GM12878 (cell line): ENCODE data around the gene PRM1. TPM values are rescaled to one million over a fixed set of nuclear protein-coding genes. Genes with fewer than 3 reads are reported as not detected.

Experiments used
- ATAC-seq: fragments of 200-7000 bp; cut with Tn5 transposase; 3 replicates; pipeline ENCODE4 v1.9.1; 2020; ENCODE audit warnings: mild to moderate bottlenecking, moderate library complexity
- BruUV-seq: library from RNA; stranded (reverse); fragments of 400-500 nt; replicated peaks from 2 replicates; lab custom pipeline; 2021; lab: Mats Ljungman, UMichigan
- CTCF ChIA-PET: fragments of 300-600 bp; sonication (Branson Sonifier 250); formaldehyde crosslinking; extraction: SDS; loops from one replicate; lab custom pipeline; 2021; ENCODE audit warnings: inconsistent platforms; lab: Yijun Ruan, JAX
- POLR2A ChIA-PET: fragments of 350-600 bp; formaldehyde crosslinking; extraction: SDS; loops from one replicate; lab custom pipeline; 2021; ENCODE audit warnings: inconsistent platforms; lab: Charles Lee
- RAD21 ChIA-PET: fragments of 300-600 bp; sonication (Branson Sonifier 250); formaldehyde crosslinking; loops from one replicate; lab custom pipeline; 2023; ENCODE audit warnings: antibody characterized with exemption; ENCODE audit not compliant: unreplicated experiment; lab: Charles Lee
- SMC1A ChIA-PET: fragments of 300-600 bp; sonication (Branson Sonifier 250); formaldehyde crosslinking; loops from one replicate; lab custom pipeline; 2023; ENCODE audit not compliant: unreplicated experiment, uncharacterized antibody; lab: Charles Lee
- DNase-seq: peaks from one replicate; pipeline ENCODE4 v3.0.0-alpha.2; 2011; ENCODE audit warnings: low read depth, low spot score
- FAIRE-seq: peaks from 3 replicates; lab custom pipeline; 2011; peaks lifted over from hg19 to GRCh38; lab: Jason Lieb, UNC
- H2AFZ ChIP-seq: 2 replicates; pipeline ENCODE4 v1.6.0; 2011; ENCODE audit warnings: low read depth, low read length, control low read depth; ENCODE audit not compliant: control insufficient read depth
- H3K27ac ChIP-seq: 2 replicates; pipeline ENCODE4 v1.5.1; 2011; ENCODE audit warnings: control low read depth; ENCODE audit not compliant: control insufficient read depth, insufficient read depth
- H3K27me3 ChIP-seq, 2 experiments: replicated peaks in 1 of 2; 2 replicates each; pipeline versions ENCODE4 v1.6.0 to v1.6.1; 2011; ENCODE audit warnings: low read length in 1 of 2; ENCODE audit not compliant: control insufficient read depth in 2 of 2, insufficient read depth in 2 of 2
- H3K36me3 ChIP-seq, 2 experiments: 2 replicates each; pipeline ENCODE4 v1.5.1; 2011; ENCODE audit warnings: low read length in 1 of 2; ENCODE audit not compliant: control insufficient read depth in 2 of 2, insufficient read depth in 2 of 2
- H3K4me1 ChIP-seq: 2 replicates; pipeline ENCODE4 v1.6.1; 2011; ENCODE audit warnings: mild to moderate bottlenecking, low read length, moderate library complexity, mixed read lengths; ENCODE audit not compliant: control insufficient read depth, insufficient read depth
- H3K4me2 ChIP-seq: 2 replicates; pipeline ENCODE4 v1.6.0; 2011; ENCODE audit warnings: control low read depth; ENCODE audit not compliant: control insufficient read depth, insufficient read depth
- H3K4me3 ChIP-seq: fragments of 200-600 bp; sonication (generic); 2 replicates; pipeline ENCODE4 v1.5.1; 2016
- H3K79me2 ChIP-seq: 2 replicates; pipeline ENCODE4 v1.6.0; 2011; ENCODE audit warnings: low read length; ENCODE audit not compliant: control insufficient read depth, insufficient read depth
- H3K9ac ChIP-seq: 2 replicates; pipeline ENCODE4 v1.8.0; 2011; ENCODE audit warnings: low read length, control low read depth, mixed read lengths; ENCODE audit not compliant: control insufficient read depth, insufficient read depth
- H3K9me3 ChIP-seq: replicated peaks from 3 replicates; pipeline ENCODE4 v1.5.1; 2011; ENCODE audit warnings: mild to moderate bottlenecking, low read length; ENCODE audit not compliant: control insufficient read depth, insufficient read depth
- H4K20me1 ChIP-seq: 2 replicates; pipeline ENCODE4 v1.6.0; 2011; ENCODE audit not compliant: control insufficient read depth, insufficient read depth
- NR2F1 ChIP-seq: fragments of 450-650 bp; conservative IDR thresholded peaks from 2 replicates; pipeline ENCODE4 v1.6.1; 2017; ENCODE audit warnings: mild to moderate bottlenecking
- TCF3 ChIP-seq: IDR thresholded peaks from 2 replicates; pipeline ENCODE4 v1.6.1; 2012; ENCODE audit warnings: low read depth, mild to moderate bottlenecking, low read length, borderline replicate concordance; ENCODE audit not compliant: insufficient read depth
- WGBS: methylation state at CpG from one replicate; pipeline ENCODE4 v1.1.6; 2016; ENCODE audit warnings: low lambda C conversion rate; ENCODE audit not compliant: insufficient replicate concordance, insufficient coverage; ENCODE audit errors: missing lambda C conversion rate; 5-methylcytosine and 5-hydroxymethylcytosine counted together
- in situ Hi-C: fragments of 300-500 bp; cut with MboI; formaldehyde crosslinking; loops from 9 replicates; pipeline ENCODE4 v1.14.3; 2018; ENCODE audit warnings: mixed read lengths
- intact Hi-C: fragments of 100-400 bp; cut with micrococcal nuclease; formaldehyde crosslinking; loops from one replicate; pipeline ENCODE4 v1.14.2; 2022; ENCODE audit not compliant: unreplicated experiment
- polyA plus RNA-seq, 11 experiments: library from polyadenylated mRNA; depleted of rRNA in 4 of 11; unstranded in 6 of 11; stranded (reverse) in 5 of 11; fragments of >200 nt; fragmentation: Nextera tagmentation in 4 of 11; fragmentation: Illumina TruSeq in 1 of 11; extraction: Ambion mirVana in 4 of 11; extraction: Trizol in 1 of 11; gene quantifications; 1 replicate in 1 of 11; 2 replicates in 10 of 11; pipeline versions ENCODE4 v1.2.1 to v1.2.3, GENCODE V29; 2011 to 2016; ENCODE audit warnings: inconsistent platforms in 2 of 11, missing spikeins in 2 of 11, low read depth in 1 of 11
- total RNA-seq, 4 experiments: library from RNA; depleted of rRNA in 3 of 4; stranded (reverse); fragments of >200 nt in 3 of 4; fragmentation: Illumina TruSeq in 1 of 4; extraction: Trizol in 1 of 4; gene quantifications; 2 replicates each; pipeline versions ENCODE4 v1.2.1 to v1.2.3, GENCODE V29; 2013 to 2021

Gene PRM1
- total and polyA plus RNA-seq, 10 of the 15 experiments (the other 5 are each of a cell fraction or from before 2014, with no cell fraction given): 0.20 TPM; not detected in 9

DNA sequence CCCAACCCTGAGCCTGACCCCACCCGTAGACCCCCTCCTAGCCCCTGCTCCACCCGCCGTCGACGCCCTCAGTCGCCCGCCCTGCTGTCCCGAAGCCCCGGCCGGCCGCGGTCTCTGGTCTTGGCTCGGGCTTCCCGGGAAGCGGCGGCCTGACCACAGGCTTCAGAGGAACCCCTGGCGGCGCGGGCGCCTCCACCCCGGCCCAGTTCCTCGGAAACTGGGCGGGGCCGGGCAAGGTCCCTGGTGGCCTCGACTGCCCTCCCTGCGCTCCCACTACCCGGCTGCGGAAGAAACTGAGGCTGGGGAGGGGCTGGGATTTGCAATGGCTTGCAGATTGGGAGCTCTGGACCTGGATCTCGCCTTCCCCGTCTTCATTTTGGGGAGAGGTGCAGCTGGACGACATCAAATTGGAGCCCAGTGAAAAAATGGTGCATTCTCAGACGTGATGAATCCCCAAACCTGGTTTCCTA lies 24.4 kb downstream of the PRM1 start:
- BruUV-seq: no TSS peak
- POLR2A ChIA-PET: interaction anchor here (0.7 to 6.6 kb wide), 25 partner anchors 13 to 291 kb away, joined by 3 to 80 read pairs (median 7); partner anchors contain the start of gene TNP2
- 0% methylated on average over 30 of the region's 32 CpGs for WGBS
- Histone ChIP-seq H3K9ac (peak overlapping the region; percentile 89), H3K27me3 (no peaks in the 10 kb centered on the region), H3K4me2 (peak overlapping the region; percentile 90), H3K79me2 (peaks cover 37% of the 10 kb centered on the region), H3K4me3 (peak overlapping the region; percentile 88), H2AFZ (peak overlapping the region; percentile 77), H3K36me3 (peaks cover 0 to 3% of the 10 kb centered on the region in 2 experiments; a peak in 1 of 4 replicates), H3K27ac (peak overlapping the region; percentile 91)
- CTCF ChIA-PET: interaction anchor here (0.6 to 11.0 kb wide), 25 partner anchors 9 to 367 kb away, joined by 3 to 170 read pairs (median 12); no protein-coding TSS in a partner anchor
- no peak for FAIRE-seq
- RAD21 ChIA-PET: interaction anchor here (0.6 to 11.8 kb wide), 45 partner anchors 11 to 307 kb away, joined by 3 to 243 read pairs (median 7); no protein-coding TSS in a partner anchor
- TF ChIP-seq NR2F1: peak; percentile 7; the same call in 1 of the 2 replicates
- TF ChIP-seq TCF3: no peak
- TF ChIP-seq, all 136 proteins: peak for 1
- in situ Hi-C loops (no loop called here), intact Hi-C loops (loop anchor here (1.0 to 5.0 kb wide), 6 partner anchors 54 to 291 kb away; no protein-coding TSS in a partner anchor)
- ATAC-seq (no peak), DNase-seq (no peak)
- no peaks in the 10 kb centered on the region for H4K20me1 ChIP-seq
- no peaks in the 10 kb centered on the region for H3K9me3 ChIP-seq
- H3K4me1 ChIP-seq: peaks cover 43% of the 10 kb centered on the region
- SMC1A ChIA-PET: interaction anchor here (0.9 to 8.8 kb wide), 21 partner anchors 14 to 305 kb away, joined by 3 to 108 read pairs (median 7); partner anchors contain the start of gene TNP2
